ENCODE results near the gene MLKL. TPM values are rescaled to one million over a fixed set of nuclear protein-coding genes. Genes with fewer than 3 reads are reported as not detected.
A peak's percentile ranks its signal among the peaks of the same experiment; 100 is the strongest.

Gene MLKL
- total and polyA plus RNA-seq, 2 of the 13 experiments (the other 11 are each of a cell fraction or from before 2014, with no cell fraction given), result 6.4 to 10.7 TPM

GRCh38 chr16:74700438-74701225 is at the start of gene MLKL (continued):
- no peak for TF ChIP-seq ZBTB46 (CRISPR knock-in tag; IDR thresholded peaks at IDR 0.05; ENCODE audit: borderline replicate concordance)
- TF ChIP-seq ZNF670 (CRISPR knock-in tag; IDR thresholded peaks at IDR 0.05; ENCODE audit: borderline replicate concordance), result peak; percentile 37; the same call in 1 of the 2 replicates
- no peak for TF ChIP-seq PBX2 (CRISPR knock-in tag; IDR thresholded peaks at IDR 0.05)
- peak; percentile 97; the same call in 1 of the 2 replicates for TF ChIP-seq ZNF598 (CRISPR knock-in tag; IDR thresholded peaks at IDR 0.05; ENCODE audit: borderline replicate concordance)
- no peak for TF ChIP-seq ZNF296 (CRISPR knock-in tag; conservative IDR thresholded peaks at IDR 0.05)
- no peak for TF ChIP-seq CBX1 (IDR thresholded peaks at IDR 0.05; ENCODE audit: low read depth)
- peak; percentile 5; the same call in 1 of the 2 replicates for TF ChIP-seq HMG20A (CRISPR knock-in tag; IDR thresholded peaks at IDR 0.05; ENCODE audit: borderline replicate concordance)
- 0 out of 2 replicates have a peak, but pooled peaks have one; percentile 36 for TF ChIP-seq SP4 (CRISPR knock-in tag; IDR thresholded peaks at IDR 0.05)
- peak; percentile 71 for TF ChIP-seq KAT8 (CRISPR knock-in tag; IDR thresholded peaks at IDR 0.05)
- TF ChIP-seq ZNF143 (CRISPR knock-in tag; IDR thresholded peaks at IDR 0.05), result 0 out of 2 replicates have a peak, but pooled peaks have one; percentile 51
- TF ChIP-seq MEF2D (CRISPR knock-in tag; IDR thresholded peaks at IDR 0.05), result peak; percentile 57; the same call in 1 of the 2 replicates
- peak; percentile 62 for TF ChIP-seq ZNF564 (CRISPR knock-in tag; IDR thresholded peaks at IDR 0.05)
- peak; percentile 83; the same call in 1 of the 2 replicates for TF ChIP-seq NFE2L1 (CRISPR knock-in tag; IDR thresholded peaks at IDR 0.05; ENCODE audit: borderline replicate concordance)
- no peak for TF ChIP-seq LRRFIP1 (CRISPR knock-in tag; conservative IDR thresholded peaks at IDR 0.05)
- peak; percentile 60; the same call in 1 of the 2 replicates for TF ChIP-seq REL (CRISPR knock-in tag; conservative IDR thresholded peaks at IDR 0.05)
- TF ChIP-seq ZNF788 (CRISPR knock-in tag; IDR thresholded peaks at IDR 0.05; ENCODE audit: borderline replicate concordance), result peak; percentile 66; the same call in 1 of the 2 replicates
- peak; percentile 48; the same call in 1 of the 2 replicates for TF ChIP-seq ZNF740 (CRISPR knock-in tag; IDR thresholded peaks at IDR 0.05)
- TF ChIP-seq NFYB (CRISPR knock-in tag; IDR thresholded peaks at IDR 0.05), result no peak
- TF ChIP-seq RARA (CRISPR knock-in tag; IDR thresholded peaks at IDR 0.05), result peak; percentile 2
- TF ChIP-seq ZNF24 (IDR thresholded peaks at IDR 0.05), result no peak
- 0 out of 2 replicates have a peak, but pooled peaks have one; percentile 61 for TF ChIP-seq HES4 (CRISPR knock-in tag; IDR thresholded peaks at IDR 0.05; ENCODE audit: borderline replicate concordance)
- no peak for TF ChIP-seq ZEB1 (IDR thresholded peaks at IDR 0.05; ENCODE audit: insufficient replicate concordance, low read depth)
- TF ChIP-seq ZNF264 (CRISPR knock-in tag; IDR thresholded peaks at IDR 0.05), result 0 out of 2 replicates have a peak, but pooled peaks have one; percentile 60
- TF ChIP-seq IRF2 (CRISPR knock-in tag; IDR thresholded peaks at IDR 0.05), result peak; percentile 87
- TF ChIP-seq ZFP36 (IDR thresholded peaks at IDR 0.05; ENCODE audit: borderline replicate concordance, low read depth, low read length, partially characterized antibody), result no peak

All from HepG2 (cell line).